Measurements from ENCODE around the gene MRPS16.

The MRPS16 gene

GRCh38 chr10:73232887-73233286 lies 19.6 kb downstream of the MRPS16 start:
- H3K9me3 ChIP-seq (ENCODE audit: severe bottlenecking): no peaks in the 10 kb centered on the region
- no peak overlapping the region for H3K27ac ChIP-seq
- H3K27me3 ChIP-seq (ENCODE audit: insufficient read depth, low read depth, severe bottlenecking): no peaks in the 10 kb centered on the region
- peaks cover 39% of the 10 kb centered on the region for H3K36me3 ChIP-seq
- TF ChIP-seq CTCF (IDR thresholded peaks at IDR 0.05; ENCODE audit: low read depth, low read length): peak; percentile 43
- DNase-seq: peak; percentile 22
- no peak overlapping the region for H3K4me3 ChIP-seq (ENCODE audit: low read depth, low read length)

- Histone ChIP-seq H3K27ac (no peak overlapping the region), H3K9me3 (ENCODE audit: severe bottlenecking) (no peaks in the 10 kb centered on the region), H3K27me3 (ENCODE audit: insufficient read depth, low read depth, severe bottlenecking) (no peaks in the 10 kb centered on the region), H3K36me3 (peaks cover 19% of the 10 kb centered on the region), H3K4me3 (ENCODE audit: low read depth, low read length) (no peak overlapping the region)
- no peak for DNase-seq
- no peak for TF ChIP-seq CTCF (IDR thresholded peaks at IDR 0.05; ENCODE audit: low read depth, low read length)
Measured at GRCh38 chr10:73229567-73229966, 22.9 kb downstream of the MRPS16 start.

GRCh38 chr10:73228247-73228646 lies 24.2 kb downstream of the MRPS16 start:
- peaks cover 6% of the 10 kb centered on the region for H3K36me3 ChIP-seq
- DNase-seq: no peak

GRCh38 chr10:73226663-73227062 lies 25.8 kb downstream of the MRPS16 start:
- Histone ChIP-seq H3K27ac (no peak overlapping the region), H3K27me3 (ENCODE audit: insufficient read depth, low read depth, severe bottlenecking) (no peaks in the 10 kb centered on the region), H3K36me3 (peaks cover 5% of the 10 kb centered on the region), H3K9me3 (ENCODE audit: severe bottlenecking) (no peaks in the 10 kb centered on the region), H3K4me3 (ENCODE audit: low read depth, low read length) (no peak overlapping the region)
- no peak for DNase-seq
- no peak for TF ChIP-seq CTCF (IDR thresholded peaks at IDR 0.05; ENCODE audit: low read depth, low read length)

More at GRCh38 chr10:73228247-73228646, 24.2 kb downstream of the MRPS16 start:
- Histone ChIP-seq H3K27me3 (ENCODE audit: insufficient read depth, low read depth, severe bottlenecking) (no peaks in the 10 kb centered on the region), H3K27ac (no peak overlapping the region), H3K4me3 (ENCODE audit: low read depth, low read length) (no peak overlapping the region), H3K9me3 (ENCODE audit: severe bottlenecking) (no peaks in the 10 kb centered on the region)
- TF ChIP-seq CTCF (IDR thresholded peaks at IDR 0.05; ENCODE audit: low read depth, low read length): no peak

DNA sequence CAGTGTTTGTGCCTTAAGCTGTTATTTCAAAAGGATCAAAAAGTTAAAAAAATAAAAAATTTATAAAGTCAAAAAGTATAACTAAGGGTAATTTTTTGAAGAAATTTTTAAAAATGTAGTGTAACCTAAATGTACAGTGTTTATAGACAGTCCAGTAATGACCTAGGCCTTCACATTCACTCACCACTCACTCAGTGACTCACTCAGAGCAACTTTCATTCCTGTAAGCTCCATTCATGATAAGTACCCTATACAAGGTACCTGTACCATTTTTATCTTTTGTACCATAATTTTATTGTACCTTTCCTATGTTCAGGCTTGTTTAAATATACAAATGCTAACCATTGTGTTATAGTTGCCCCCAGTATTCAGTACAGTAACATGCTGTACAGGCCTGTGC lies 26.9 kb downstream of the MRPS16 start:
- peaks cover 2% of the 10 kb centered on the region; the same call in 1 of the 2 replicates for H3K36me3 ChIP-seq
- no peaks in the 10 kb centered on the region for H3K27me3 ChIP-seq (ENCODE audit: insufficient read depth, low read depth, severe bottlenecking)
- TF ChIP-seq CTCF (IDR thresholded peaks at IDR 0.05; ENCODE audit: low read depth, low read length): no peak
- H3K27ac ChIP-seq: no peak overlapping the region
- H3K9me3 ChIP-seq (ENCODE audit: severe bottlenecking): no peaks in the 10 kb centered on the region
- no peak for DNase-seq
- H3K4me3 ChIP-seq (ENCODE audit: low read depth, low read length): no peak overlapping the region

- no peak for DNase-seq
- H3K36me3 ChIP-seq: peaks cover 7% of the 10 kb centered on the region
- TF ChIP-seq CTCF (IDR thresholded peaks at IDR 0.05; ENCODE audit: low read depth, low read length): no peak
- H3K27ac ChIP-seq: no peak overlapping the region
- H3K4me3 ChIP-seq (ENCODE audit: low read depth, low read length): no peak overlapping the region
- no peaks in the 10 kb centered on the region for H3K9me3 ChIP-seq (ENCODE audit: severe bottlenecking)
- no peaks in the 10 kb centered on the region for H3K27me3 ChIP-seq (ENCODE audit: insufficient read depth, low read depth, severe bottlenecking)
Measured at GRCh38 chr10:73220989-73221388, 31.5 kb downstream of the MRPS16 start.

Measured in WERI-Rb-1 (cell line).